NB4 (cell line): Measurements from ENCODE around the gene LBR.

Experiments used
- DNase-seq: peaks from one replicate; pipeline ENCODE4 v3.0.0; 2010; ENCODE audit warnings: low read depth
- H3K4me3 ChIP-seq: one replicate; pipeline ENCODE4 v1.5.1; 2011; ENCODE audit warnings: mild to moderate bottlenecking, low read depth, low read length, moderate library complexity
- CTCF ChIP-seq: IDR thresholded peaks from one replicate; pipeline ENCODE4 v1.5.1; 2012; ENCODE audit warnings: low read depth, low read length
- MAX ChIP-seq: IDR thresholded peaks from 2 replicates; pipeline ENCODE4 v1.6.1; 2011; ENCODE audit warnings: low read depth, low read length
- MYC ChIP-seq: IDR thresholded peaks from 2 replicates; pipeline ENCODE4 v1.6.1; 2011; ENCODE audit warnings: low read depth, low read length
- POLR2A ChIP-seq: IDR thresholded peaks from 2 replicates; pipeline ENCODE4 v1.6.1; 2011; ENCODE audit warnings: mild to moderate bottlenecking; ENCODE audit not compliant: insufficient read length; ENCODE audit errors: extremely low read depth

Gene LBR

DNA sequence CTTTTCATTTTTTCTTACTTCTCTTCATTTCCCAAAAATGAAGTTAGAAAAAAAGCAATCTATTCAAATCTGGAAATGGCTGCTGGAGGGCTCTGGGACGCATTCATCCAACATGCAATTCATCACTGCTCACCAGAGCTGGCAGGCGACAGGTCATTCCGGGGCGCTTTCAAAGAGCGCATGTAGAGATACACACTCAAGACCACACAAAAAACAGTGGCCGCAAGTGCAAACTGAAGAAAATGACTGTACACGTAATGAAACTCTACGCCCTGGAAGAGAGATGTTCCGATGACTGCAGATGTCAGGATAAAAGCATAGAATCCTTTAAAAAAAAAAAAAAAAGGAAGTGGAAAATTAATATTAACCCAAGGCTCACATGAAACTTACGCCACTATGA lies 15.5 kb downstream of the LBR start:
- H3K4me3 ChIP-seq = no peak overlapping the region
- TF ChIP-seq MAX (no peak), CTCF (no peak), MYC (no peak), POLR2A (no peak)
- no peak for DNase-seq

GRCh38 chr1:225410036-225410435 lies 17.8 kb downstream of the LBR start:
- no peak for DNase-seq
- H3K4me3 ChIP-seq = no peak overlapping the region
- TF ChIP-seq CTCF = no peak
- no peak for TF ChIP-seq POLR2A
- TF ChIP-seq MYC = no peak
- TF ChIP-seq MAX = no peak

GRCh38 chr1:225409051-225409450 lies 18.8 kb downstream of the LBR start:
- H3K4me3 ChIP-seq = no peak overlapping the region
- DNase-seq = no peak
- TF ChIP-seq CTCF (no peak), MYC (no peak), MAX (no peak), POLR2A (no peak)

- TF ChIP-seq MAX = no peak
- no peak for TF ChIP-seq POLR2A
- no peak for TF ChIP-seq MYC
- TF ChIP-seq CTCF = no peak
- DNase-seq = no peak
- H3K4me3 ChIP-seq = no peak overlapping the region
These were observed 19.6 kb downstream of the LBR start for GRCh38 chr1:225408249-225408648.

DNA sequence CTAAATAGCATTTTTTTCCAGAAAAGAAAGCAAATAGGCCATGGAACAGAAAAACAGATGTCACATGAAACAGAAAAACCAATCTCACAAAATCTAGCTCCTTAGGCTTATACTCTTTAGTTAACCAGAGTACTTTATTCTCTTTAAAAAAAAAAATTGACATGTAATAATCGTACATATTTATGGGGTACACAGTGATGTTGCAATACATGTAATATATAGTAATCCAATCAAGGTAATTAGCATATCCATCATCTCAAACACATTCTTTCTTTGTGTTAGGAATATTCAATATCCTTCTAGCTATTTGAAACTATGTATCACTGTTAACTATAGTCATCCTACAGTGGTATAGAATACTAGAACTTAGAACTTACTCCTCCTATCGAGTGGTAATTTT lies 20.1 kb downstream of the LBR start:
- no peak for DNase-seq
- H3K4me3 ChIP-seq = no peak overlapping the region
- TF ChIP-seq POLR2A (no peak), CTCF (no peak), MYC (no peak), MAX (no peak)

- TF ChIP-seq CTCF = no peak
- no peak for TF ChIP-seq MAX
- no peak for TF ChIP-seq MYC
- no peak for TF ChIP-seq POLR2A
- no peak overlapping the region for H3K4me3 ChIP-seq
- no peak for DNase-seq
These were observed 20.7 kb downstream of the LBR start for GRCh38 chr1:225406976-225407725.
